ENCODE measurements around the gene ZNF33A. TPM values are rescaled to one million over a fixed set of nuclear protein-coding genes. Genes with fewer than 3 reads are reported as not detected.

ZNF33A gene
- 86.0 TPM for total RNA-seq

DNA sequence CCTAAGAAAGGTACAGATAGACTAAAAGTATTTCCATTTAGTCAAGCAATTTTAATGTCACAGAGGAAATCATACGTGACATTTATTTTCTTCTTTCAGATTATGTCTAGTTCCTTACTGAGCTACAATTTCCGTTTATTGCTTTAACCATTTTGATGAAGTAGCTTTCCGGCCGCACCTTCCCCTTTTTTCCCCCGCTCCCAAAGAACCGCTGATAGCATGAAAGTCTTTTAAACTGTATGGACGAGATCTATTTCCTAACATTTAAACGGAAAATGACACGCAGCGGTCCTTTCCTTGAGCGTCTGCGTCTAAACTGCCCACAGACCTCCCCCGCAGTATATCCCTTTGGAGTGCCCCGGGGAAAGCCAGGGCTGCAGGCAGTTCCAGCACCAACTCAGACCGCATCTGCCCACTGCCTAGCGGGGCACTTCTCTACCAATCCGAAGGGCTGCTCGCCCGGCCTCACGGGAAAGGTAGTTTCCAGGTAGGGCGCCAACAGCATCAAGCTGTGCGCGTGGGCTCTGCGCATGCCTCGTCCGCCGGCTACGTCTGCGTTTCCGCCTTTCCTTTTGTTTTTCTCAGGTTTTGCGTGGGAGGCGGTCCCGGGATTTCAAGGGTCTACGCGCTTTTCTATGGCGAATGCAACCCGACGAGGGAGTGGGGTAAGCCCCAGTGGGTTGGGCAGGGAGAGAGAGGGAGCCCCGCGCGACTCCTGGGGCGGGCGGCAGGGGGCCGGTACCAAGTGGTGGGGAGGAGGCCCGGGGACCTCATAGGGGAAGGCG, at the start of gene ZNF33A:
ZNF33A (plus strand) TSS at position 557 of the 785 bp plus-strand sequence. CDS start 1,667 bp downstream, outside the sequence.

DNA sequence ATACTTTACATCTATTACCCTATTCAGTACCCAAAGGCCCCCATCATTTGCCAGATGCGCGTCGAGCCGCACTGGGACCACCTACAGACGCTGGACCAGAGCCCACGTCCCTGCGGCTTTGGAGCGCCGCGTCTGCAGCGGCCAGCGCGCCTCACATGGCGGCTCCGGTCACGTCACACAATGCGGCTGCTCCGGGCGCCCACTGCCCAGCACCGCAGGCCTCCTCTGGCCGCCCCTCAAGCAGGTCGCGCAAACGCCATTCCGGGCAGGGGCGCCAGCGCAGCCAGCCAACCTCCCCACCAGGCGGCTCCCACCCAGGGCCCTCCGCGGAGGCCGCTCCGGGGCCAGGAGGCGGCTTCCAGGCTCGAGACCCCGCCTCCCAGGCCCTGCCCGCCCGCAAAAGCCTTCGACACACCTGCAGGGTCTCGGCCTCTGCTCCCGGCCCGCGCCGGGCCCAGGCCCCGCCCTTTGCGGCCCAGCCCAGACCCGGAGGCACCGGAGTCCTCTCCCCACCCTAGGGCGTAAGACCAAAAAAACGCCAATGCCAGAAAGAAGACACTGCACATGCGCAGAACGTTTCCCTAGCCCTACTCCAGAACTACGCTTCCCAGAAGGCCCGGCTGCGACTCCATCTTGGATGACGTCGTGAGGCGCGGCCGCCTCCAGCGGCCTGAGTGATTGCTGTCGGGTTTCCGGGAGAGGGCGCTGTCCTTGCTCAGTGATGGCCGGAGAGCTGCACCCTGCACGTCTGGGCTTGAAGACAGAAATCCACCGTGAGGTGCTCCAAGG, 34.2 kb upstream of the ZNF33A start, which contains the start of gene ZNF25:
ZNF25 (minus strand) TSS at position 557 of the 789 bp plus-strand sequence. CDS start 4,925 bp downstream, outside the sequence.

DNA sequence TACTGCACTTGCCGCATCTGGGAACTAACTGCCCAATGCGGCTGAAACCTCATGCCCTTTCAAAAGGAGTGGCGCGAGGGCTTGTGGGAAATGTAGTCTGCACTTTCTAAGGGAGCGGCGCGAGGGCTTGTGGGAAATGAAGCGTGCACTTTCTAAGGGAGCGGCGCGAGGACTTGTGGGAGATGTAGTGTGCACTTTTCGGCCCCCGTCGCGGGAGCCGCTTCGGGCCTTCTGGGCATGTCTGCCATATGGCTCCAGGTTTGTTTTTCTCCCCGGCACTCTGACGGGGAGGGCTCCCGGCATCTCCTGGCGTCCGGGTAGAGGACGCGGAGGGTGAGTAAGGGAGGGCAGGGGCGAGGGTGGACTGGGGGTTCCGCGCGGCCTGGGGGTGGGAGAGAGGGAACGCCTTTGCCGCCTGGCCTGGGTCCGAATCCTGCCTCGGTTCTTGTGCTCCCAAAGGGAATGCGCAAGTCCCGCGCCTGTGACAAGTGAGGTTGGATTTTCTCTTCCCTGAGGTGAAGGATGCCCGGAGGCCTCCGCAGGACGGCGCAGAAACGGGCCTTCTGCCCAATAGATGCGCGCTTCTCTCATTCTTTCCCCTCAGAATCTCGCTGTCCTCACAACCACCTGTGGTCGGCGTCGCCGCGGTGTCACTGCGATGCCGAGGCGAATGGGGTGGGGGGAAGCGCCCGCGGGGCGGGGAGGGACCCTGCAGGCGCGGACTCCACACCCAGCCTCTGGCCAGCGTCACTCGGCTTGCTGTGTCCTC, 83.9 kb downstream of the ZNF33A start, which contains the start of gene ZNF37A:
ZNF37A (plus strand) TSS at position 180 of the 769 bp plus-strand sequence. CDS start 2,281 bp downstream, outside the sequence.

Other genes with a start within 250 kb of the ZNF33A start
- 59.9 TPM for gene ZNF248, start 153.1 kb upstream of the ZNF33A start, total RNA-seq
- 34.6 TPM for gene ZNF25, start 34.0 kb upstream of the ZNF33A start, total RNA-seq
- 42.6 TPM for gene ZNF37A, start 83.7 kb downstream of the ZNF33A start, total RNA-seq